Smooth muscle cell (in vitro differentiated cells): ENCODE results near the gene PRSS50. TPM values are rescaled to one million over a fixed set of nuclear protein-coding genes. Genes with fewer than 3 reads are reported as not detected.

ENCODE experiments used
- DNase-seq: peaks from one replicate; lab custom pipeline; 2025; ENCODE audit not compliant: unreplicated experiment; lab: John Stamatoyannopoulos, UW
- H2AFZ ChIP-seq: fragments of 200-600 bp; sonication (generic); 2 replicates; pipeline ENCODE4 v1.6.0; 2016; ENCODE audit warnings: antibody characterized with exemption, low read depth, mild to moderate bottlenecking
- H3F3A ChIP-seq: fragments of 200-600 bp; sonication (generic); 2 replicates; pipeline ENCODE4 v1.6.0; 2017; ENCODE audit warnings: antibody characterized with exemption, low read depth
- H3K27ac ChIP-seq: fragments of 200-600 bp; sonication (generic); 2 replicates; pipeline ENCODE4 v1.5.1; 2016; ENCODE audit warnings: low read depth, mild to moderate bottlenecking
- H3K27me3 ChIP-seq: fragments of 200-600 bp; sonication (generic); 2 replicates; pipeline ENCODE4 v1.6.1; 2016; ENCODE audit warnings: low read depth, mild to moderate bottlenecking
- H3K36me3 ChIP-seq: fragments of 200-600 bp; sonication (generic); 2 replicates; pipeline ENCODE4 v1.5.1; 2016; ENCODE audit warnings: low read depth
- H3K4me1 ChIP-seq: fragments of 200-600 bp; sonication (generic); 2 replicates; pipeline ENCODE4 v1.5.1; 2016; ENCODE audit warnings: low read depth
- H3K4me2 ChIP-seq: fragments of 200-600 bp; sonication (generic); 2 replicates; pipeline ENCODE4 v1.6.0; 2016; ENCODE audit warnings: mild to moderate bottlenecking
- H3K4me3 ChIP-seq: fragments of 200-600 bp; sonication (generic); 2 replicates; pipeline ENCODE4 v1.5.1; 2016; ENCODE audit warnings: mild to moderate bottlenecking
- H3K79me2 ChIP-seq: fragments of 200-600 bp; sonication (generic); 2 replicates; pipeline ENCODE4 v1.6.0; 2016; ENCODE audit warnings: low read depth, mild to moderate bottlenecking
- H3K9ac ChIP-seq: fragments of 200-600 bp; sonication (generic); 2 replicates; pipeline ENCODE4 v1.6.0; 2016; ENCODE audit warnings: low read depth
- H3K9me3 ChIP-seq: fragments of 200-600 bp; sonication (generic); replicated peaks from 2 replicates; pipeline ENCODE4 v1.5.1; 2016; ENCODE audit warnings: low read depth
- H4K20me1 ChIP-seq: fragments of 200-600 bp; sonication (generic); 2 replicates; pipeline ENCODE4 v1.6.0; 2016; ENCODE audit warnings: low read depth
- WGBS: methylation state at CpG from one replicate; pipeline ENCODE4 v1.1.7; 2016; ENCODE audit warnings: low lambda C conversion rate; 5-methylcytosine and 5-hydroxymethylcytosine counted together
- polyA plus RNA-seq: library from polyadenylated mRNA; unstranded; fragments of >200 nt; fragmentation: Nextera tagmentation; extraction: Ambion mirVana; gene quantifications from 2 replicates; pipeline ENCODE4 v1.2.1, GENCODE V29; 2016
- total RNA-seq: library from RNA; depleted of rRNA; stranded (reverse); fragments of >200 nt; gene quantifications from 2 replicates; pipeline ENCODE4 v1.2.3, GENCODE V29; 2014
- TF ChIP-seq, protein P1 (sequence below): fragments of 200-600 bp; sonication (generic); IDR thresholded peaks from 2 replicates; pipeline ENCODE4 v1.5.1; 2017; ENCODE audit warnings: borderline replicate concordance, mild to moderate bottlenecking, antibody characterized with exemption; ENCODE audit not compliant: insufficient read depth, poor library complexity, severe bottlenecking

PRSS50 gene
- total and polyA plus RNA-seq, 2 experiments from 2014 or later, result 0.54 to 0.73 TPM

DNA sequence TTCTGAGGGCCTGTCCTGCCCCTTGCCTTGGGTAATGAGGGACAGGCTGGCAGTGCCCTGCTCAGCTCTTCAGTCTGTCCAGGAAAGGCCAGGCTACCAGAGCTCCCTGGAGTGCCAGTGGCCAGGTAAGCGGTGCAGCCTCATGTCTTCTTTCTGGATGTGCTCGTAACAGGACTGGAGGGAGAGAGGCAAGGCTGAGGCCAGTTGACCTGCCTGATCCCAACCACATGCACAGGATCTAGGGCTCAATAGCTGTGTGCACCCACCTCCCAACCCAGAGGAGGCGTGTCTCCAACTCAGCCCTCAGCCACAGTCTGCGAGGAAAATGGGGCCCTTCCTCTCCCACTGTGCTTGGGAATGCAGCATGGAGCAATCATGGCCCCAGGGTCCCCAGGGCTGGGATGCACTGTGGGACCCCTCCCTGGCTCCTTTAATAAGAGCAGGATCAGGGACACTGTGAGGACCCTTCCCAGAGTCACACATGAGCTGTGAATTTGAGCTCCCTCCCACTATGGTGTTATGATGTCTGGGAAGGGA, 46.7 kb downstream of the PRSS50 start:
- Histone ChIP-seq H3K36me3 (no peaks in the 10 kb centered on the region), H3K27ac (no peak overlapping the region), H3F3A (no peaks in the 10 kb centered on the region), H3K9ac (no peak overlapping the region), H3K9me3 (no peaks in the 10 kb centered on the region), H3K4me2 (no peak overlapping the region), H3K27me3 (no peaks in the 10 kb centered on the region), H3K4me3 (no peak overlapping the region), H3K4me1 (no peaks in the 10 kb centered on the region), H3K79me2 (no peaks in the 10 kb centered on the region), H2AFZ (no peak overlapping the region), H4K20me1 (no peaks in the 10 kb centered on the region)
- TF ChIP-seq, protein P1, sequence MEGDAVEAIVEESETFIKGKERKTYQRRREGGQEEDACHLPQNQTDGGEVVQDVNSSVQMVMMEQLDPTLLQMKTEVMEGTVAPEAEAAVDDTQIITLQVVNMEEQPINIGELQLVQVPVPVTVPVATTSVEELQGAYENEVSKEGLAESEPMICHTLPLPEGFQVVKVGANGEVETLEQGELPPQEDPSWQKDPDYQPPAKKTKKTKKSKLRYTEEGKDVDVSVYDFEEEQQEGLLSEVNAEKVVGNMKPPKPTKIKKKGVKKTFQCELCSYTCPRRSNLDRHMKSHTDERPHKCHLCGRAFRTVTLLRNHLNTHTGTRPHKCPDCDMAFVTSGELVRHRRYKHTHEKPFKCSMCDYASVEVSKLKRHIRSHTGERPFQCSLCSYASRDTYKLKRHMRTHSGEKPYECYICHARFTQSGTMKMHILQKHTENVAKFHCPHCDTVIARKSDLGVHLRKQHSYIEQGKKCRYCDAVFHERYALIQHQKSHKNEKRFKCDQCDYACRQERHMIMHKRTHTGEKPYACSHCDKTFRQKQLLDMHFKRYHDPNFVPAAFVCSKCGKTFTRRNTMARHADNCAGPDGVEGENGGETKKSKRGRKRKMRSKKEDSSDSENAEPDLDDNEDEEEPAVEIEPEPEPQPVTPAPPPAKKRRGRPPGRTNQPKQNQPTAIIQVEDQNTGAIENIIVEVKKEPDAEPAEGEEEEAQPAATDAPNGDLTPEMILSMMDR, result no peak
- WGBS, result 94% methylated on average over 4 of the region's 4 CpGs
- DNase-seq, result no peak

DNA sequence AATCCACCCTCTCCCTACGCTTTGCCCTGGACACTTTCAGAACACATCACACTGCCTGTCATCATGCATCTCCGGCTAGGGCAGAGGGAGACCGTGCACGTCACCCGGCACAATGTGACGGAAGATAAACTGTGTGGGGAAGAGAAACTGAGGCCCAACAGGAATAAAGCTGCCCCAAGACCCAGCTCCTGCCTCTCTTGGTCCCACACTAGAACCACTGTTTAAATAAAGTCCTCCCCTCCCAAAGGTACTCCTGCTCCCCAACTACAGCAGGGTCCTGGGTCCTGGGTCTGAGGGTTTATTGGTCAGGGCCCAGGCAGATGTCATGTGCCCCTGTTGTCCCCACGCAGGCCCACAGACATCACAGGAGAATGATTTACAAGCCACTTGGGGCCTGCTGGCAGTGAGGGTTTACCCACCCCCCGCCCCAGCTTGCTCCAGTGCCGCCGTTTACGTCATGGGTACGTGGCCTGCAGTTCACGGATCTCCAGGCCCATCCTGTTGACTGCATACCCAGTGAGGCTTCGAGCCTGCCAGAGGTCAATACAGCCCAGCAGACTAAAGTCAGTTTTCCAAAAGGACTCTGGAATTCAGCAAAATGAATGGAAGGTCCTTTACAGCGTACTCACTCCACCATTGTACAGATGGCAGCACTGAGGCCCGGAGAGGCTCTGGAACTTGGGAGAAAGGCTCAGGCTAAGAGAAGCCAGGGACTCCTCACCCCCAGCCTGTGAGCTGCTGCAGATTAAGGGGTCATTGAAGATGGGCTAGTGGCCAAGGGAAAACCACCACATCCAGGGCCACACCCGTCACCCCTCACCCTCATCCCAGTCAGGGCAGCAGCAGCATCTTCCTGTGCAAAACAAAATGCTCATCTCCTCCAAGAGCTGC, 47.4 kb downstream of the PRSS50 start:
- Histone ChIP-seq H3K27me3 (no peaks in the 10 kb centered on the region), H3K27ac (no peak overlapping the region), H3K4me2 (no peak overlapping the region), H2AFZ (no peak overlapping the region), H3K9me3 (no peaks in the 10 kb centered on the region), H3K79me2 (no peaks in the 10 kb centered on the region), H3K4me3 (no peak overlapping the region), H4K20me1 (no peaks in the 10 kb centered on the region), H3K4me1 (no peaks in the 10 kb centered on the region), H3F3A (no peaks in the 10 kb centered on the region), H3K36me3 (no peaks in the 10 kb centered on the region), H3K9ac (no peak overlapping the region)
- WGBS, result 82% methylated on average over 17 of the region's 17 CpGs
- DNase-seq, result no peak
- TF ChIP-seq, protein P1, result no peak

DNA sequence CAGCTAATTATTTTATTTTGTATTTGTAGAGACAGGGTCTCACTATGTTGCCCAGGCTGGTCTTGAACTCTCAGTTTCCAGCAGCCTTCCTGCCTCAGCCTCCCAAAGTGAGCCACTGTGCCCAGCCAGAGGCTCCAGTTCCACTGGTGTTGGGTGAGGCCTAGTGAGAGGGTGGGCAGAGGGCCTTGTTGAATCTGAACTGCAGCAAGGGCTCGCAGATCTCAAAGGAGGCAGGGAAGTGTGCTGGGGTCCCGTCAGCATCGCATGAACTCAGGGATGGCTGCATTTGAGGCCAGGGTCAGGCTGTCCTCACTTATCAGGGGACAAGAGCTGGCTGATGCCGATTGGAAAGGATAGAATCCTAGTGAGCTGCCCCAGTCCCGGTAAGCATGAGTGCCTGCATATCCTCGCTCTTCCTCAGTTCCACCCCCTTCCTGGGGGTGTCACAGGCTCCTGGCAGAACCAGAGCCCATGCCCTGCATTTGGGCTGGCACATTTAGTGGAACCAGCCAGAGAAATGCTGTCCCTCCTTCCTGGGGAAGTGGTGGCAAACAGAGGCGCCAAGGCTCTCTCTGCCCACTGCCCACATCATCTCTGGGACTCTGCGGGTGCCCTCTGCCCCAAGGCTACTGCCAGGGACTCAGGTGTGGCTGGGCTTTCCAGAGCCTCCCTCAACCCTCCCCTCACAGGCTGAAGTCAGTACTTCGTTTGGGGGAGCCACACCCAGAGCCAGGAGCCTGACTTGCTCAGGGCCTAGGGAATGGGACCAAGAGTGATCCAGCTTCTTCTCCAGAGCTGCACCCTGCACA, 48.3 kb downstream of the PRSS50 start:
- no peaks in the 10 kb centered on the region for H3K36me3 ChIP-seq
- TF ChIP-seq, protein P1, result no peak
- H3K9ac ChIP-seq, result no peak overlapping the region
- H3K4me3 ChIP-seq, result no peak overlapping the region
- H3K27ac ChIP-seq, result no peak overlapping the region
- no peak overlapping the region for H3K4me2 ChIP-seq
- H3K9me3 ChIP-seq, result no peaks in the 10 kb centered on the region
- H3K4me1 ChIP-seq, result no peaks in the 10 kb centered on the region
- no peaks in the 10 kb centered on the region for H4K20me1 ChIP-seq
- WGBS, result 84% methylated on average over 9 of the region's 9 CpGs
- no peaks in the 10 kb centered on the region for H3F3A ChIP-seq
- H2AFZ ChIP-seq, result no peak overlapping the region
- no peaks in the 10 kb centered on the region for H3K79me2 ChIP-seq
- no peaks in the 10 kb centered on the region for H3K27me3 ChIP-seq
- DNase-seq, result no peak
